K562 (cell line): ENCODE results near the gene URM1.

Source experiments
- POU5F1 ChIP-seq: fragments of 150-350 bp; IDR thresholded peaks from 2 replicates; pipeline ENCODE4 v1.6.1; 2014; ENCODE audit warnings: borderline replicate concordance, low read length, low read depth, mild to moderate bottlenecking; ENCODE audit not compliant: partially characterized antibody
- SMC3 ChIP-seq: conservative IDR thresholded peaks from 2 replicates; pipeline ENCODE4 v1.6.1; 2011; ENCODE audit warnings: low read depth, low read length, improper control_type of control experiment; ENCODE audit not compliant: insufficient read depth
- TF ChIP-seq, protein P1 (sequence below), 3 experiments: IDR thresholded peaks in 2 of 3; conservative IDR thresholded peaks in 1 of 3; 2 replicates each; pipeline ENCODE4 v1.5.1; 2011 to 2012; ENCODE audit warnings: low read length in 3 of 3, mild to moderate bottlenecking in 3 of 3, control low read depth in 2 of 3, improper control_type of control experiment in 1 of 3, inconsistent platforms in 1 of 3, low read depth in 1 of 3, mixed read lengths in 1 of 3, moderate library complexity in 1 of 3; ENCODE audit not compliant: insufficient read depth in 2 of 3

DNA sequence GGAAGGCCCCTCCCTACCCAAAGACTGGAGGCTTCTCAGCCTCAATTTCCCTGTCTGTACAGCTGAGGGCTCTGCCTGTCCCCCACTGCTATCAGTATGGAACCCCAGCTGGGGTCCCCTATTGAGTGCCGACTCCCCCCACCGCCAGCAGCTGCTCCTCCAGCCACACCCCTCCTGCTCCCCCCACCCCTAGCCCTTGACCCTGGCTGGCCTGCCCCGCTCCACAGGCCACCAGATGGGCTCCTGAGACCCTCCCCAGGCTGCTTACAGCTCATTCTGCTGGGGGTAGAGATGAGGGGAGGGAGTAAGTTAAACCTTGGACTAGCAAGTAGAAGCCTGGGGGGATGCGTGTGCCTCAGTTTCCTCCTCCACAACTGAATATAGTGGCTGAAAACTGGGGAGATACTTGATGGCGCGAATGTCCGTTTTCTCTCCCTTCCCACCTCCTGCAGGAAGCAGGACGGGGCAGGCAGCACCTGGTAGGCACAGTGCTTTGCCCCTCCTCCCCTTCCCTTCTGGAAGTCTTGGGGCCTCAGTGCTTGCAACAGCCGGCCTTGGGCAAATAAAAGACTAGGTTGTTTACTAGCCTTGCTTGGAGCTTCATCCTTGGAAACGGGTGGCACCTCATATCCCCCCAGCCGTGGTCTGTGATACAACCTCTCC lies 19.1 kb downstream of the URM1 start:
- no peak for TF ChIP-seq POU5F1
- TF ChIP-seq SMC3: no peak
- TF ChIP-seq, protein P1, sequence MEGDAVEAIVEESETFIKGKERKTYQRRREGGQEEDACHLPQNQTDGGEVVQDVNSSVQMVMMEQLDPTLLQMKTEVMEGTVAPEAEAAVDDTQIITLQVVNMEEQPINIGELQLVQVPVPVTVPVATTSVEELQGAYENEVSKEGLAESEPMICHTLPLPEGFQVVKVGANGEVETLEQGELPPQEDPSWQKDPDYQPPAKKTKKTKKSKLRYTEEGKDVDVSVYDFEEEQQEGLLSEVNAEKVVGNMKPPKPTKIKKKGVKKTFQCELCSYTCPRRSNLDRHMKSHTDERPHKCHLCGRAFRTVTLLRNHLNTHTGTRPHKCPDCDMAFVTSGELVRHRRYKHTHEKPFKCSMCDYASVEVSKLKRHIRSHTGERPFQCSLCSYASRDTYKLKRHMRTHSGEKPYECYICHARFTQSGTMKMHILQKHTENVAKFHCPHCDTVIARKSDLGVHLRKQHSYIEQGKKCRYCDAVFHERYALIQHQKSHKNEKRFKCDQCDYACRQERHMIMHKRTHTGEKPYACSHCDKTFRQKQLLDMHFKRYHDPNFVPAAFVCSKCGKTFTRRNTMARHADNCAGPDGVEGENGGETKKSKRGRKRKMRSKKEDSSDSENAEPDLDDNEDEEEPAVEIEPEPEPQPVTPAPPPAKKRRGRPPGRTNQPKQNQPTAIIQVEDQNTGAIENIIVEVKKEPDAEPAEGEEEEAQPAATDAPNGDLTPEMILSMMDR (IDR thresholded peaks at IDR 0.05 in 2 of 3, conservative IDR thresholded peaks at IDR 0.05 in 1 of 3; ENCODE audit: insufficient read depth in 2 of 3, low read depth in 1 of 3, low read length in 3 of 3): no peak
